ENCODE data around the gene ZNF672. TPM values are rescaled to one million over a fixed set of nuclear protein-coding genes. Genes with fewer than 3 reads are reported as not detected.
"Not testable (repeated sequence)": the region's sequence is repeated elsewhere in the genome, so short reads cannot be mapped to it uniquely, and the experiment has no call there.

ZNF672 gene
- total RNA-seq, 1 experiment from 2014 or later = 17.0 TPM

DNA sequence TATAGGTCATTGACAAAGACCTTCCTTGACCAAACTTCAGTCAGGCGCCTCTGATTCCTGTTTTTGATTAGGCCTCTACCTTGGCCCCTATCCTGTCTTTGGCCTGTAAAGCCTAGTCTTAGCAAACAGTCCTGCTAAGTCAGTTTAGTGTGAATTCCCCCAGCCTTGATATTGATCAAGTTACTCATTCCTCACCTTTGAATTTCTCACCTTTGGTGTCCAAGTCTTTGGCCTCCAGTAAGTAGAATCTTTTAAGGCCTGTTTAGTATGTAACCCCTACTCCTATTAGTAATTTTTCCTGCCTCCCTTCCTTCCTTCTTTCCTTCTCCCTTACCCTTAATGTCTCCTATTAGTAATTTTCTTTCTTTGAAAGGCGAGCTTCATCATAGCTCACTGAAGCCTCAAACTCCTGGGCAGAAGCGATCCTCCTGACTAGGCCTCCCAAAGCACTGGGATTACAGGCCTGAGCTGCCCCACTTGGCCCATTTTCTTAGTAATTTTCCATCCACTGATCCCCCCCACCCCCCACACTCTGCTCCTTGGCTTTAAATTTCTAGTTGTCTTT is 33.9 kb downstream of the ZNF672 start:
- no peaks in the 10 kb centered on the region for H3K4me1 ChIP-seq
- DNase-seq = peak in 1 of 2 experiments; percentile 27
- H3K27ac ChIP-seq = peak overlapping the region; percentile 35
- peak overlapping the region; percentile 69 for H3K4me3 ChIP-seq
- H3K9me3 ChIP-seq (replicated peaks) = no peaks in the 10 kb centered on the region
- H3K27me3 ChIP-seq = no peaks in the 10 kb centered on the region
- H3K36me3 ChIP-seq = no peaks in the 10 kb centered on the region

DNA sequence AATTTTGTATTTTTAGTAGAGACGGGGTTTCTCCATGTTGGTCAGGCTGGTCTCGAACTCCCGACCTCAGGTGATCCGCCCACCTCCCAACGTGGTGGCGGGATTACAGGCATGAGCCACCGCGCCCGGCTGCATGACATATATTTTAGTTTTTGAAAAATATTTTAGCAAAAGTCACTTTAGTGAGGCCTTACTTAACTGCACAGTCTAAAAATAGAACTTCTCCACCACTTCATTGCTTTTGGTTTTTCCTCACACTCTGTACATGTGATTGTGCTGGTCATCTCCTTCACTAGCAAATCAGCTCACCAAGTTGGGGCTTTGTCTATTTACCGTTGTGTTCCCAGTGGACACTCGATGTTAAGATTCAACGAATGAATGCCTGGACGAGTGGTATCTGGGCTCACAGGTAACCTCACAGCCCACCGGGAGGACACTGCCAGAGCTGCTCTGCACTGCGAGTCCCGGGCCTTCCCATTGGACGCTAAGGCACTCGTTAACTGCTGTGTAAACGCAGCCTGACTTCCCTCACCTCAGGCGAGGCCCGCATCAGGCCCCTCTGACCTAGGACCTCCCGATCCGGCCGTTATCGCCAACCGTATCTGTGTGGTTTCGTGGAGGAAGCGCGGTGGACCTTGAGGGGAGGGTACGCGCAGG is 34.9 kb downstream of the ZNF672 start:
- no peaks in the 10 kb centered on the region for H3K36me3 ChIP-seq
- H3K4me3 ChIP-seq = peak overlapping the region; percentile 69
- H3K27ac ChIP-seq = peak overlapping the region; percentile 35
- H3K4me1 ChIP-seq = no peaks in the 10 kb centered on the region
- no peaks in the 10 kb centered on the region for H3K27me3 ChIP-seq
- no peaks in the 10 kb centered on the region for H3K9me3 ChIP-seq (replicated peaks)
- peak; percentile 64 to 77 for DNase-seq

DNA sequence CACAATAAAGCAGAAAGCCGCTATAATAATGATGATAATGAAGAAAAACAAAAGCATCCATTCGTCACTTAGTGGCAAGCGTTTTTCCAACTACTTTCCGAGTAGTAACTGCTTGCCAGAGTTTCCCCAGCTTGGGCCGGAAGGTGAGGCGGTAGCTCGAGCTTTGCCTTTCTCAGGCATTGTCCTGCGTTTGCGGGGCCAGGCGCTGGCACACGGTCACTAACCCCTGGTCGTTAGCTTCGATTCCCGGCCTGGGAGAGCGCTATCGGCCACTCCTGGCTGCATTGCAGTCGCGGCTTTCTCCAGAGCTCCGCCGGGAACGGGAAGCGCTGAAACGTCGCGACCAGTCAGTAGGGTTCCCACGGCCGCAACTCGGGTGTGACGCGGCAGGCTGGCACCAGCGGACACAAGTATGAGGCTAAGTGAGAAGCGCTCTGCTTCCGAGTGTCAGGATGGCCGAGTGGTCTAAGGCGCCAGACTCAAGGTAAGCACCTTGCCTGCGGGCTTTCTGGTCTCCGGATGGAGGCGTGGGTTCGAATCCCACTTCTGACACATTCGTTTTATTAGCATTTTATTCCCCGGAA is 35.5 kb downstream of the ZNF672 start:
- H3K27me3 ChIP-seq = no peaks in the 10 kb centered on the region
- H3K27ac ChIP-seq = peak overlapping the region; percentile 35
- H3K9me3 ChIP-seq (replicated peaks) = no peaks in the 10 kb centered on the region
- peak overlapping the region; percentile 69 for H3K4me3 ChIP-seq
- H3K36me3 ChIP-seq = no peaks in the 10 kb centered on the region
- no peaks in the 10 kb centered on the region for H3K4me1 ChIP-seq
- DNase-seq = peak; percentile 92 to 96

- H3K27me3 ChIP-seq = no peaks in the 10 kb centered on the region
- H3K4me3 ChIP-seq = peak overlapping the region; percentile 69
- no peaks in the 10 kb centered on the region for H3K4me1 ChIP-seq
- no peak overlapping the region; the same call in 1 of the 2 replicates for H3K27ac ChIP-seq
- H3K36me3 ChIP-seq = no peaks in the 10 kb centered on the region
- H3K9me3 ChIP-seq (replicated peaks) = no peaks in the 10 kb centered on the region
- peak in 1 of 2 experiments; percentile 88 for DNase-seq
Measured at GRCh38 chr1:248873993-248874533, 36.0 kb downstream of the ZNF672 start.

GRCh38 chr1:248881261-248881660 is 43.2 kb downstream of the ZNF672 start:
- Histone ChIP-seq H3K4me1 (peaks cover 10% of the 10 kb centered on the region; the same call in 1 of the 2 replicates), H3K36me3 (no peaks in the 10 kb centered on the region), H3K27me3 (no peaks in the 10 kb centered on the region), H3K27ac (no peak overlapping the region), H3K9me3 (replicated peaks) (no peaks in the 10 kb centered on the region), H3K4me3 (no peak overlapping the region)
- no peak for DNase-seq

- H3K4me1 ChIP-seq = peaks cover 16% of the 10 kb centered on the region
- H3K27ac ChIP-seq; H3K36me3 ChIP-seq; H3K27me3 ChIP-seq; H3K4me3 ChIP-seq; H3K9me3 ChIP-seq (replicated peaks): not testable (repeated sequence)
- DNase-seq = peak; percentile 32 to 44
Measured at GRCh38 chr1:248882427-248882826, 44.4 kb downstream of the ZNF672 start.

GRCh38 chr1:248884632-248885295 is 46.7 kb downstream of the ZNF672 start:
- peak in 1 of 2 experiments; percentile 31 for DNase-seq

GRCh38 chr1:248885646-248886045 is 47.6 kb downstream of the ZNF672 start:
- Histone ChIP-seq H3K4me1 (peaks cover 16% of the 10 kb centered on the region), H3K27me3 (no peaks in the 10 kb centered on the region), H3K27ac (no peak overlapping the region), H3K36me3 (no peaks in the 10 kb centered on the region), H3K4me3 (no peak overlapping the region), H3K9me3 (replicated peaks) (no peaks in the 10 kb centered on the region)
- DNase-seq = no peak

More at GRCh38 chr1:248884632-248885295, 46.7 kb downstream of the ZNF672 start:
- Histone ChIP-seq H3K36me3 (no peaks in the 10 kb centered on the region), H3K4me3 (no peak overlapping the region), H3K27me3 (no peaks in the 10 kb centered on the region), H3K9me3 (replicated peaks) (no peaks in the 10 kb centered on the region), H3K4me1 (peaks cover 16% of the 10 kb centered on the region), H3K27ac (no peak overlapping the region)

DNA sequence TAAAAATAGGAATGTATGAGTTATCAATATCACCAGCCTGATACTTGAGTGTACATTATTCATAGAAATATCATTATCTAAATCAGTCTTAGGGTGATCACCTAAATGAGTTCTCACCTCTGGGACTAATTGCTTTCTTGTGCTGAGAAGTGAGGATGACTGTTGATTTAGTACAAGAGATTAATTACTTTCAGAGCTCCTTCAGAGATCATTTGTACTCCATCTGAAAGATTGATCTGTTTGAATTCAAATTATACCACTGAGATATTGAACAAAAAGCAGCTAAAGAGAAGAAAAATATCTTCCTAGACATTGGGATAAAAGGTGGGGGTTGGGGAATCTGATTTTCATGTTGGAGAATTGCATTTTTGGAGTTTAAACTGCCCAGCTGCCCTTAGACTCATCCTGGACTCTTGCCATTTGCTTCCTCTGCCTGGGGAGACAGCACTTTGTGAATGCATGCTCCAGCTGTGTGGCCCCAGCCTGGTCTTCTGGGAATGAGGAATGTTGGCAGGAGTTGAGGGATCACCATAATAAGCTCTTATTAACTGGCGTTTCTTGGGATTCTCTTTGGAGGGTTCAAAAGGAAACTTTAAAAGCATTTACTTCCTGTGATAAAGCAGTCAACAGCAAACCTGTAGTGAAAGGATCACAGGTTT is 48.3 kb downstream of the ZNF672 start:
- no peak overlapping the region for H3K27ac ChIP-seq
- no peaks in the 10 kb centered on the region for H3K36me3 ChIP-seq
- DNase-seq = peak; percentile 46 to 62
- H3K27me3 ChIP-seq = no peaks in the 10 kb centered on the region
- H3K4me1 ChIP-seq = peaks cover 16% of the 10 kb centered on the region
- H3K9me3 ChIP-seq (replicated peaks) = no peaks in the 10 kb centered on the region
- no peak overlapping the region for H3K4me3 ChIP-seq

GRCh38 chr1:248889914-248890243 is 51.9 kb downstream of the ZNF672 start:
- not testable (repeated sequence) for H3K9me3 ChIP-seq (replicated peaks); H3K27ac ChIP-seq; H3K4me3 ChIP-seq; H3K27me3 ChIP-seq; H3K36me3 ChIP-seq; DNase-seq
- peaks cover 10% of the 10 kb centered on the region for H3K4me1 ChIP-seq

DNA sequence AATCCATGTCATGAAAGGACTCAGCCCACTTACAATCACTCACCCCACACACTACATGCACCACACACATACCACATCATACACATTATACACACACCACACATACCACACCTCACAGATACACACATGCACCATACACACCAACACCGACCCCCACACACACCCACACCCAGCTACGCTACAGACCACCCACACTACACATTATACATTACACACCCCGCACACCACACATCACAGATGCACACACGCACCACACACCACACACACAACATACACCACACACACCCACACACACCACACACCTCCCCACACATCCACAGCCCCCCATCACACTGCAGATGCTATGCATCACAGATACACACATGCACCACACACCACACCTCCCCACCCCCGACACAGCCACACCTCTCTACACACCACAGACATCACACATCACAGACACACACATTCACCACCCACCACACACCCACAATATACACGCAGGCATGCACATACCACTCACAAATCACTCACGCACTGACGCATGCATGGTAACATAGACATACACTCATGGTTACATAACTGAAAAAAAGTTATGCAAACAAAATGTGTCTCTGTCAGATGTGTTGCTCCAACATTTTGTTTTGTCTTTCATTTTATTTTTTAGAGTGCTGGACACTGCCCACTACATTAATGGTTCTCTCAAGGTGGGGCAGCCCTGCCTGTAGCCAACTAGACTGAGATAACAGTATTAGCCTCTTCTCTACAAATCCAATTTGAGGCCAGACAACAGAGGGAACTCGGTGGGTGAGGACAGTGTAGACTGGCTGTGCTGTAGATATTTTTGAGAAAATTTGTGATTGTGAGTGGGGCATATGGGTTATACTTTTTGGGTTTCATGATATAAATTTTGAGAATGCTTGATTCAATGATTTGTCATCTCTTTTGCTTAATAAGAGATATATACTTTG is 52.8 kb downstream of the ZNF672 start:
- H3K4me3 ChIP-seq = no peak overlapping the region
- no peaks in the 10 kb centered on the region for H3K27me3 ChIP-seq
- H3K9me3 ChIP-seq (replicated peaks) = no peaks in the 10 kb centered on the region
- H3K4me1 ChIP-seq = peaks cover 9% of the 10 kb centered on the region
- no peaks in the 10 kb centered on the region for H3K36me3 ChIP-seq
- no peak overlapping the region for H3K27ac ChIP-seq
- DNase-seq = no peak

DNA sequence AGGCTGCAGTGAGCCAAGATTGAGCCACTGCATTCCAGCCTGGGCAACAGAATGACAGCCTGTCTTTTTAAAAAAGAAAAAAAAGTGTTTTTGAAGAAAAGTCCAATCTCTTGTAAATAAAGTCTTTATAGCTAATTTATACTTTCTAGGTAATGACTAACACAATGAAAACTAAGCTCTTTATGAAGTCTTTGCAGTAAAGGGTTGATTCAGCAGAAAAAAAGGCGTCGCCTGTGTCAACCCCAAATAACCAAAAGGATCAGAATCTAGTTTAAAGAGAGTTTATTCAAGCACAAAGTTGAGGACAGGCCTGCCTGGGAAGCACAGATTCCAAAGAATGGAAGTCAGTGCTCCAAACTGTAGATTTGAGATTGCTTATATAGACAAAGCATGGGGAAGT is 53.7 kb downstream of the ZNF672 start:
- H3K4me3 ChIP-seq = no peak overlapping the region
- H3K9me3 ChIP-seq (replicated peaks) = no peaks in the 10 kb centered on the region
- H3K4me1 ChIP-seq = peaks cover 5% of the 10 kb centered on the region
- no peak overlapping the region for H3K27ac ChIP-seq
- no peaks in the 10 kb centered on the region for H3K27me3 ChIP-seq
- no peak for DNase-seq
- no peaks in the 10 kb centered on the region for H3K36me3 ChIP-seq

- Histone ChIP-seq H3K27me3 (no peaks in the 10 kb centered on the region), H3K4me1 (no peaks in the 10 kb centered on the region), H3K27ac (no peak overlapping the region), H3K4me3 (no peak overlapping the region), H3K9me3 (replicated peaks) (no peaks in the 10 kb centered on the region), H3K36me3 (no peaks in the 10 kb centered on the region)
- DNase-seq = no peak
Measured at GRCh38 chr1:248892590-248892989, 54.6 kb downstream of the ZNF672 start.

- Histone ChIP-seq H3K27ac (no peak overlapping the region), H3K27me3 (no peaks in the 10 kb centered on the region), H3K36me3 (no peaks in the 10 kb centered on the region), H3K9me3 (replicated peaks) (no peaks in the 10 kb centered on the region), H3K4me3 (no peak overlapping the region), H3K4me1 (no peaks in the 10 kb centered on the region)
- no peak for DNase-seq
Measured at GRCh38 chr1:248894837-248895236, 56.8 kb downstream of the ZNF672 start.

Data from SJCRH30 (cell line).